Measurements from ENCODE around the gene UPK2. TPM values are rescaled to one million over a fixed set of nuclear protein-coding genes. Genes with fewer than 3 reads are reported as not detected.

Gene UPK2
- total RNA-seq, 4 donors from 2014 or later: not detected

DNA sequence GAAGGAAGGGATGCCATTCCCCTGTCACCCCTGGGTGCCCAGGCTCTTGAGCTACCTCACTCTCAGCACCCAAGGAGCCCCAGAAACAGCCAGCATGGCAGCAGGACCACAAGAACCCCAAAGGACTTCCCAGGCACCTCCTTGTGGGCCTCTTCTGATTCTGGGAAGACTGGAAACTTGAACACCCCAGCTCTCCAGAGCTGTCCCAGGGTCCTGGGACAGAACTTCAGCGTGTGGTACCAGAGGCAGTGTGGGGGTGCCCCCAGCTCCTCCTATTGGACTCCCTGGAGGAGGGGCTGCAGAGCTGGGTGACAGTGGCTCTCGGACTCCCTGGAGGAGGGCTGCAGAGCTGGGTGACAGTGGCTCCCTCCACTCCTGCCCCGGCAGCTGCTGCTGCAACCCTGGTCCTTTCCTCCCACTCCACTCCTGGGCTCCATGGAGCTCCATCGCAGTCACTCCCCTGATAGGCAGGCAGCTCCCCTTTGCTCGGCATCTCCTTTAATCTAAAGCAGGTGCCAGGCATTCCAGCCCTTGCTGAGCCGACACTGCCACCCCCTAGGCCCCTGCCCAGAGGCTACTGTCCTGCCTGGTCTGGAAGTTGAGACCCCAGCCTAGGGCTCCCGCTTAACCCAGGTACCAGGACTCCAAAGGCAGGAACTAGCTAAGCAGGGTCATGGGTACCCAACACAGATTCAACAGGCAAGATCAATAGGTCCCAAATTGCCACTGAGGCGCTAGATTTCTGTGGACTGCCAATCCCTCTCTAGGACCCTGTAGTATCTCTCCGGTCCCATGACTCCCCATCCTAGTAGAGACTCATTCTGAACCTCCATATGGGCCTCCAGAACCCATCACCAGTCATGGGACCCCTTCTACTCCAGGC lies 33.1 kb upstream of the UPK2 start:
- Histone ChIP-seq H3K36me3 (no peaks in the 10 kb centered on the region), H3K27ac (peak overlapping the region; percentile 99 to 100), H3K4me3 (peak overlapping the region; percentile 94), H3K4me1 (peaks cover 5 to 33% of the 10 kb centered on the region in 2 donors), H3K9me3 (no peaks in the 10 kb centered on the region), H3K27me3 (no peaks in the 10 kb centered on the region)
- TF ChIP-seq, protein P1, sequence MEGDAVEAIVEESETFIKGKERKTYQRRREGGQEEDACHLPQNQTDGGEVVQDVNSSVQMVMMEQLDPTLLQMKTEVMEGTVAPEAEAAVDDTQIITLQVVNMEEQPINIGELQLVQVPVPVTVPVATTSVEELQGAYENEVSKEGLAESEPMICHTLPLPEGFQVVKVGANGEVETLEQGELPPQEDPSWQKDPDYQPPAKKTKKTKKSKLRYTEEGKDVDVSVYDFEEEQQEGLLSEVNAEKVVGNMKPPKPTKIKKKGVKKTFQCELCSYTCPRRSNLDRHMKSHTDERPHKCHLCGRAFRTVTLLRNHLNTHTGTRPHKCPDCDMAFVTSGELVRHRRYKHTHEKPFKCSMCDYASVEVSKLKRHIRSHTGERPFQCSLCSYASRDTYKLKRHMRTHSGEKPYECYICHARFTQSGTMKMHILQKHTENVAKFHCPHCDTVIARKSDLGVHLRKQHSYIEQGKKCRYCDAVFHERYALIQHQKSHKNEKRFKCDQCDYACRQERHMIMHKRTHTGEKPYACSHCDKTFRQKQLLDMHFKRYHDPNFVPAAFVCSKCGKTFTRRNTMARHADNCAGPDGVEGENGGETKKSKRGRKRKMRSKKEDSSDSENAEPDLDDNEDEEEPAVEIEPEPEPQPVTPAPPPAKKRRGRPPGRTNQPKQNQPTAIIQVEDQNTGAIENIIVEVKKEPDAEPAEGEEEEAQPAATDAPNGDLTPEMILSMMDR (IDR thresholded peaks at IDR 0.05): no peak
- TF ChIP-seq POLR2A (IDR thresholded peaks at IDR 0.05): no peak
- DNase-seq: no peak
- intact Hi-C loops (cut with DNase I; ENCODE audit: low total_unique reads): no loop called here

DNA sequence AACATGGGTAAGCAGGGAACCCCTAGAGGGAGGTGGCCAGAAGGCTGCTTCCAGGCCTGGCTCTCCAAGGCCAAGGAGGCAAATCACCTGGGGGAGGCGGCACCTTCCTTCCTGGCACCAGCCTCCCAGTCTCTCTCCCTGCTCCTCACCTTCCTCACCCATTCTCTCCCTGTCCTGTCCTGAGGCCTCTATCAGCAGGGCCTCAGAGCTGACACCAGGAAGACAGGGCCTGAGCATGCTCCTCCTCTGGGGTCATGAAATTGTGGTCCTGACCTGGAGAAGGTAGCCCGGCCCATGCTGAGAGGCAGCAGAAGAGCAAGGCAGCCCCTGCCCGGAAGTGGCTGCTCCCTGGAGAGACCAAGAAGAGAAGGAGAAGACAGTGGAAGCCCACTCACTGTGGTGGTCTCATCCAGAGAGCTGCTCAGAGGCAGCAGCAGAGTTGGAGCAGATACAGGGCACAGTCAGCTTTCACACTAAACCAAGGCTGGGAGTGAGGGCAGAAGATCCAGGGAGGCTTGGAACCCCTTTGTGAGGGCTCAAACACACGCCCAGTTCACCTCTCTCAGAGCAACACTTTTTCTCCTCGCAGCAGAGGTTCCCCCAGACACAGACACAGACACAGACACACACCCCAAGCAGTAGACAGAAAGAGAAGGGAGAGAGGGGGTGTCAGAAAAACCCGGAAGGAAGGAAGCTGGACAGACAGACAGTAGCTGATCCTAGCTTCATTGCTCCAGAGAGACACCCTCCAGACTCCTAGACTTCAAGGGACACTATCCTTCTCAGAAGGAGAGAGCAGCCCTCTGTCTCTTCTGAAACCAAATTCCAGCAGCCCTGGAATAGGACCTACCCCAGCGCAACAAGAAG lies 32.1 kb upstream of the UPK2 start:
- H3K27ac ChIP-seq: peak overlapping the region; percentile 99 to 100
- H3K27me3 ChIP-seq: no peaks in the 10 kb centered on the region
- H3K4me1 ChIP-seq: peaks cover 5 to 33% of the 10 kb centered on the region in 2 donors
- intact Hi-C loops (cut with DNase I; ENCODE audit: low total_unique reads): no loop called here
- peak overlapping the region; percentile 94 for H3K4me3 ChIP-seq
- no peak for DNase-seq
- H3K36me3 ChIP-seq: no peaks in the 10 kb centered on the region
- H3K9me3 ChIP-seq: no peaks in the 10 kb centered on the region
- TF ChIP-seq, protein P1 (IDR thresholded peaks at IDR 0.05): no peak
- TF ChIP-seq POLR2A (IDR thresholded peaks at IDR 0.05): no peak

DNA sequence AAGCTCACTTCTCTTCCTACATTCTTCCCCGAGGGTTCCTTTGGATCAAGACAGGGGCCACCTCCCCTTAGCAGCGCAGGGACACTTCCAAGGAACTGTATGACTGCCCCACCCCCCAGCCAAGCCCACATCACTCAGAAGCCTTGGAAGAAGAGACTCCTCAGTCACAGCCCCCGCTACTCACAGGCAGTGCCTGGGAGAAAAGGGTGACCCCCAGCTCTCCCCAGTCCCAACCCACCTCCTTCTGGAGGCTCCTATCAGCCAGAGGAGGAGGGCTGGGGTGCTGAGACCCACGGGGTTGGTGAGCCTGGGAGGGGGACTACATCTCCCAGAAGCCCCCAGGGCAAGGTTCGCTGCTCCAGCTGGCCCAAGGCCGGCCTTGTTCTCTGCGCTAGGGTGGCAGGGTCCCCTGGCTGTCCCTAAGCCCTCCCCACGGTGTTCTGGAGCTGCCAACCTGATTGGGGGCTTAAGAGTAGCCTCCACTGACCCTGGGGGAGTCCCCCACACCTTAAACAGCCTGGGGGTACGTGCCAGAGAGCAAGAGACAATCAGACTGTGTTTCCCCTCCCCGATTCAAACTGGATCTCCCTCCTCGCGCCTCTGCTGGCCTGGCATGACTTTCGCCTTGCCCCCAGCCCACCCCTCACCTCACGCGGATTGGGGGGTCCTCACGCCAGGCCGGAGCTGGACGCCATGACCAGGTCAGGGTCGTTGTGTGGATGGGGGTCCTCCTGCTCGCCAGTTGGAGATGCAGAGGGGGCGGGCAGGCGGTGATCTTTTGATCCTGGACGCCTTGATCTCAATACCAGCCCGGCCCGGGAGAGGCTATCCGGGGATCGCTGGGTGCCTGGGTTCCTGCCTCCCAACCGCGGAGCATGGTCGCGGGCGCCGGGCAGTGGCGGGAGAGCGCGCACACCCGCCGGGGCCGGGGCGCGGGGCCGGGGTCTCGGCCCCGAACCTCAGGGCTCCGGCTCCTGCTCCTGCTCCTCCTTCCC lies 31.2 kb upstream of the UPK2 start:
- DNase-seq: peak; percentile 35 to 61
- Histone ChIP-seq H3K36me3 (no peaks in the 10 kb centered on the region), H3K4me3 (peak overlapping the region; percentile 94), H3K9me3 (no peaks in the 10 kb centered on the region), H3K4me1 (peaks cover 5 to 27% of the 10 kb centered on the region in 2 donors), H3K27me3 (no peaks in the 10 kb centered on the region), H3K27ac (peak overlapping the region; percentile 99 to 100)
- no peak for TF ChIP-seq POLR2A (IDR thresholded peaks at IDR 0.05)
- TF ChIP-seq, protein P1 (IDR thresholded peaks at IDR 0.05): no peak
- intact Hi-C loops (cut with DNase I; ENCODE audit: low total_unique reads): no loop called here

DNA sequence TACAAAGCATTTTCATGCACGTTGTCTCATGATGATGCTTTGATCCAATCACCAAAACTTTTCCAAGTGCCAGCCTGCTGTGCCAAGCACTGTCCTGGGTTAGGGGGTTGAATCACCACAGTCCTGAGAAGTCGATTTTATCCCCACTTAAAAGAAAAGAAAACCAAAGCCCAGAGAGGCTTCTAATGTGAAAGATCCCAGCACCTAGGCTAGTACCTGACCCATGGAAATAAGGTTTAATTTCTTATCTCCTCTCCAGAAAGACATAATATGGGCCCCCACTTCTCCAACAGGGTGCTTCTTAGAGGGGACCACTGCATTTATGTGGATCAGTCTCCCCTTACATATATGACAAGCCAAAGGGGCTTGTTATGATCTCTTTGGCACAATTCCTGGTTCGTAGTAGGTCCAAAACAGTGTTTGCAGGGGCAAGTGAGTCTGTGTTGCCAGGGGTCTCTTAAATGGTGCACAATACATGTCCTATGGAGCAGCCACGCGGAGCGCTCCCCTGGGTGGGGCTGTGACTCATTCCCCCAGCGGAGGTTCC lies 28.5 kb upstream of the UPK2 start:
- Histone ChIP-seq H3K27me3 (no peaks in the 10 kb centered on the region), H3K4me1 (peaks cover 0 to 22% of the 10 kb centered on the region in 2 donors), H3K36me3 (no peaks in the 10 kb centered on the region), H3K9me3 (no peaks in the 10 kb centered on the region), H3K27ac (peak overlapping the region; percentile 98 to 99), H3K4me3 (peak overlapping the region in 1 of 2 donors; percentile 89)
- no peak for DNase-seq
- TF ChIP-seq POLR2A (IDR thresholded peaks at IDR 0.05): no peak
- TF ChIP-seq, protein P1 (IDR thresholded peaks at IDR 0.05): no peak
- intact Hi-C loops (cut with DNase I; ENCODE audit: low total_unique reads): loop anchor here (2.0 kb wide), 1 partner anchor 19 kb away; no protein-coding TSS in a partner anchor

Measured in uterus (tissue), 4 donors.